Esophagus muscularis mucosa (tissue), 4 donors: Measurements from ENCODE around the gene CHMP6. TPM values are rescaled to one million over a fixed set of nuclear protein-coding genes. Genes with fewer than 3 reads are reported as not detected.

Experiments
- DNase-seq: peaks from one replicate; pipeline ENCODE4 v3.0.0-alpha.2; 2017; ENCODE audit errors: extremely low spot score
- H3K27ac ChIP-seq, 4 donors: fragments of 200-600 bp; sonication (generic); replicated peaks in 1 of 4; 1 replicate in 3 of 4; 2 replicates in 1 of 4; pipeline ENCODE4 v1.5.1; 2016 to 2019; ENCODE audit warnings: mild to moderate bottlenecking in 1 of 4
- H3K27me3 ChIP-seq, 4 donors: fragments of 200-600 bp; sonication (generic); one replicate each; pipeline versions ENCODE4 v1.5.1 to v1.6.0; 2016 to 2019
- H3K36me3 ChIP-seq, 4 donors: fragments of 200-600 bp; sonication (generic); one replicate each; pipeline ENCODE4 v1.5.1; 2016 to 2019
- H3K4me1 ChIP-seq, 4 donors: fragments of 200-600 bp; sonication (generic); one replicate each; pipeline ENCODE4 v1.5.1; 2016 to 2019
- H3K4me3 ChIP-seq, 4 donors: fragments of 200-600 bp; sonication (generic); 1 replicate in 2 of 4; 2 replicates in 2 of 4; pipeline ENCODE4 v1.5.1; 2016 to 2019; ENCODE audit warnings: mild to moderate bottlenecking in 4 of 4, moderate library complexity in 1 of 4
- H3K9me3 ChIP-seq, 4 donors: fragments of 200-600 bp; sonication (generic); 1 replicate in 3 of 4; 2 replicates in 1 of 4; pipeline ENCODE4 v1.5.1; 2016 to 2019
- EP300 ChIP-seq: sonication (generic); formaldehyde crosslinking; IDR thresholded peaks from one replicate; pipeline ENCODE4 v1.6.1; 2017; ENCODE audit warnings: antibody characterized with exemption
- POLR2A ChIP-seq: fragments of 450-650 bp; IDR thresholded peaks from one replicate; pipeline ENCODE4 v1.6.1; 2017; ENCODE audit warnings: antibody characterized with exemption, moderate library complexity, mild to moderate bottlenecking, low read depth
- POLR2AphosphoS5 ChIP-seq, 2 donors: sonication (generic); formaldehyde crosslinking; IDR thresholded peaks; one replicate each; pipeline ENCODE4 v1.6.1; 2017; ENCODE audit warnings: antibody characterized with exemption in 2 of 2
- whole genome bisulfite sequencing: methylation state at CpG from one replicate; pipeline ENCODE4 v1.1.5; 2018; 5-methylcytosine and 5-hydroxymethylcytosine counted together
- intact Hi-C: fragments of 100-400 bp; cut with DNase I; formaldehyde crosslinking; loops from one replicate; pipeline ENCODE4 v1.15.1; 2023
- total RNA-seq, 4 donors: library from RNA; depleted of rRNA; stranded (reverse); fragments of >200 nt; gene quantifications; one replicate each; pipeline versions ENCODE4 v1.1.0 to v1.2.1, GENCODE V29; 2016
- TF ChIP-seq, protein P1 (sequence below), 3 experiments: fragments of 200-600 bp in 2 of 3; fragments of 450-650 bp in 1 of 3; sonication (generic) in 2 of 3; IDR thresholded peaks; one replicate each; pipeline ENCODE4 v1.5.1; 2017 to 2019; ENCODE audit warnings: antibody characterized with exemption in 3 of 3, mild to moderate bottlenecking in 2 of 3, moderate library complexity in 1 of 3

The CHMP6 gene
- total RNA-seq, 4 donors from 2014 or later: 17.6 to 29.2 (median 25.8) TPM

DNA sequence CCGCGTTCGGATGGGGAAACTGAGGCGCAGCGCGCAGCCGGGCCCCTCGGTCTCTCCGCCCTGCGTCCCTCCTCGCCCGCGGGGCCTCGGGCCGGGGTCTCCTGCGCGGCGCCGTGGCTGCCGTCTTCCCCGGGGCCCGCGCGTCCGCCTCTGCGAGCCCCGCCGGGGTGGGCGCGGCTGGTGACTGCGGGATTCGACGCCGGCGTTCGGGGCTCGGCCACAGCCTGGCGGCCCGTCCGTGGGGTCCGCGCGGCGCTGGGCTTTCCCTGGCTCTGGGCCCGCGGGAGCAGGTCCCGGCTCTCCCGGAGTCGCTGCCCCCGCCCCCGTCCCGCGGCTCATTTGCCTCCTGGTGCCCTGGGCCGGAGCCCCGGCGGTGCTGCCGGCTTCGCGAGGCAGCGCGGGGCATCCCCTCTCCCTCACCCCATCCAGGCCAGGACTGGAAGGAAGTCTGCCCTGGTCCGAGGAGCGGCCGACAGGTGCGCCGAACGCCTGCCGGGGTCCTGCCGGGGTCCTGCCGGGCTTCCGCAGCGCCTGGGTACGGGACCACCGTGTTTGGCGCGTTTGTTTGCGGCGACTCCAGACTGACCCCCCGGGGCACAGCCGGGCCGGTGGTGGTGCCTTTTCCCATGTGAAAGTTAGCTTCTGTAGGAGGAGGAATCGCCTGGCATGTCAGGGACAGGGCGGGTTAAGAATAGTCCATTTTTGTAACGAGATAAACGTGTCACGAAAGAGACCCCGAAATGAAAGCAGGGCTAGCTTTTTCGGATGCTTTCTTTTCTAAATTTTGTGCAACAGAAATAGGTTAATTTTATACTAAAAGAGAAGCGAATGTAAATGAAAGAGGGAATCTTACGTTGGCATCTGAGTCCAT, 671 bp downstream of the CHMP6 start:
- peaks cover 25 to 36% (median 30%) of the 10 kb centered on the region in 4 donors for H3K36me3 ChIP-seq
- H3K9me3 ChIP-seq: no peaks in the 10 kb centered on the region
- no peak for DNase-seq
- WGBS: 9% methylated on average over 13 of the region's 90 CpGs
- H3K27me3 ChIP-seq: no peaks in the 10 kb centered on the region
- no peak for TF ChIP-seq POLR2AphosphoS5 (IDR thresholded peaks at IDR 0.05)
- TF ChIP-seq POLR2A: no peak
- TF ChIP-seq, protein P1, sequence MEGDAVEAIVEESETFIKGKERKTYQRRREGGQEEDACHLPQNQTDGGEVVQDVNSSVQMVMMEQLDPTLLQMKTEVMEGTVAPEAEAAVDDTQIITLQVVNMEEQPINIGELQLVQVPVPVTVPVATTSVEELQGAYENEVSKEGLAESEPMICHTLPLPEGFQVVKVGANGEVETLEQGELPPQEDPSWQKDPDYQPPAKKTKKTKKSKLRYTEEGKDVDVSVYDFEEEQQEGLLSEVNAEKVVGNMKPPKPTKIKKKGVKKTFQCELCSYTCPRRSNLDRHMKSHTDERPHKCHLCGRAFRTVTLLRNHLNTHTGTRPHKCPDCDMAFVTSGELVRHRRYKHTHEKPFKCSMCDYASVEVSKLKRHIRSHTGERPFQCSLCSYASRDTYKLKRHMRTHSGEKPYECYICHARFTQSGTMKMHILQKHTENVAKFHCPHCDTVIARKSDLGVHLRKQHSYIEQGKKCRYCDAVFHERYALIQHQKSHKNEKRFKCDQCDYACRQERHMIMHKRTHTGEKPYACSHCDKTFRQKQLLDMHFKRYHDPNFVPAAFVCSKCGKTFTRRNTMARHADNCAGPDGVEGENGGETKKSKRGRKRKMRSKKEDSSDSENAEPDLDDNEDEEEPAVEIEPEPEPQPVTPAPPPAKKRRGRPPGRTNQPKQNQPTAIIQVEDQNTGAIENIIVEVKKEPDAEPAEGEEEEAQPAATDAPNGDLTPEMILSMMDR (IDR thresholded peaks at IDR 0.05): no peak
- TF ChIP-seq EP300: no peak
- H3K4me1 ChIP-seq: peaks cover 31 to 59% (median 54%) of the 10 kb centered on the region in 4 donors
- intact Hi-C loops: no loop called here
- peak overlapping the region; percentile 52 to 76 (median 74) for H3K27ac ChIP-seq
- peak overlapping the region; percentile 94 to 100 (median 98) for H3K4me3 ChIP-seq

DNA sequence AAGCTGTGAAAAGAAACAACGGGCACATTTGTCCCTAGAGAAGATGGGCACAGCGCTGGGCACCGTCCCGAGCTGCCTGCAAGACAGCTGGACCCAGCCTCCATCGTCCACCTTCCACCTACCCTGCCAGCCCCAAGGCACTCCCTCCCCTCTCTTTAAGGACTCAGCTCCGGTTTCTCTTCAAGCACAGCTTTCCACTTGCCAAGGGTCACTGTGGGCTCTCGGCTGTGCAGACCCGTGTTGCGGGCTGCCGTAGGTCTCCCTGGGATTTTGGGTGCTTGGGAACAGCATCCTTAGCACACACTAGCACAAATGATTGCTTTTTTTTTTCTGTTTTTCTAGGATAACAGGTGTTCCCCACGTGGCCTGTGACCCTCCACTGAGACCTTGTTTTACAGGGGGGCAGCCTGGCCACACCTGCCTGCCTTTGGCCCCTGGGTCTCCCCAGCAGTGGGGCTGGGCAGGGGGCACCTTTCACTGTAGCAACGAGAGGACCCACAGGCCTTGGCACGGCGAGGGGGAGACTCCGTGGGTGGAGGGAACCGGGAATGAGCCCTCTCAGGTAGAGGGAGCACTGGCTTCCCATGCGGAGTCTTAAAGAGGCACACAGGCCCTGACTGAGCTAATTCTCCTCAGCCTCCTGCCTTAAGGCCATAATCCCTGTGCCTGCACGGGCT, 1.4 kb downstream of the CHMP6 start:
- TF ChIP-seq, protein P1 (IDR thresholded peaks at IDR 0.05): no peak
- TF ChIP-seq POLR2AphosphoS5 (IDR thresholded peaks at IDR 0.05): no peak
- TF ChIP-seq POLR2A: no peak
- TF ChIP-seq EP300: no peak
- Histone ChIP-seq H3K4me1 (peaks cover 31 to 51% (median 47%) of the 10 kb centered on the region in 4 donors), H3K4me3 (peak overlapping the region; percentile 94 to 100 (median 98)), H3K27ac (no peak overlapping the region), H3K36me3 (peaks cover 33 to 44% (median 38%) of the 10 kb centered on the region in 4 donors), H3K27me3 (no peaks in the 10 kb centered on the region), H3K9me3 (no peaks in the 10 kb centered on the region)
- no peak for DNase-seq
- 39% methylated on average over 13 of the region's 18 CpGs for WGBS
- intact Hi-C loops: no loop called here

DNA sequence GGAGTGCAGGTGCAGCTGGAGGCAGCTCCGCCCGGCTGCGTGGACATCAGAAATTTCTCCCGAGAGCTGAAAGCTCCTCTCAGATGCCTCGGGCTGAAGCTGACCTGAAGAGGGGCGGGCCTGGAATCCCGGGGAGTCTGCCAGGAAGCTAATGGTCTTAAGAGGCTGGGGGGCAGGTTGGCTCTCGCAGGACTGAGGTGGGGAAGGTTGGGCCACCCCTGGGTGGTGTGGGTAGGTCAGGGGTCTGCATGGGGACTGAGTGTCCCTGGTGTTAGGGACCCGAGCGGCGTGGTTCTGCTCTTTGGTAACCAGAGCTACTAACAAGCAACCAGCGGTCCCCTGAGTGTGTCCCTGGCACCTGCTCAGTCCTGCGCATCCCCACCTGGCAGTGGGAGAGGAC, 3.5 kb downstream of the CHMP6 start:
- H3K27ac ChIP-seq: no peak overlapping the region
- no peaks in the 10 kb centered on the region for H3K9me3 ChIP-seq
- 89% methylated on average over 9 of the region's 13 CpGs for WGBS
- TF ChIP-seq, protein P1 (IDR thresholded peaks at IDR 0.05): no peak
- TF ChIP-seq POLR2AphosphoS5 (IDR thresholded peaks at IDR 0.05) (no peak), POLR2A (no peak), EP300 (no peak)
- peaks cover 20 to 34% (median 33%) of the 10 kb centered on the region in 4 donors for H3K4me1 ChIP-seq
- no peak overlapping the region for H3K4me3 ChIP-seq
- intact Hi-C loops: no loop called here
- peaks cover 52 to 64% (median 57%) of the 10 kb centered on the region in 4 donors for H3K36me3 ChIP-seq
- no peak for DNase-seq
- no peaks in the 10 kb centered on the region for H3K27me3 ChIP-seq

DNA sequence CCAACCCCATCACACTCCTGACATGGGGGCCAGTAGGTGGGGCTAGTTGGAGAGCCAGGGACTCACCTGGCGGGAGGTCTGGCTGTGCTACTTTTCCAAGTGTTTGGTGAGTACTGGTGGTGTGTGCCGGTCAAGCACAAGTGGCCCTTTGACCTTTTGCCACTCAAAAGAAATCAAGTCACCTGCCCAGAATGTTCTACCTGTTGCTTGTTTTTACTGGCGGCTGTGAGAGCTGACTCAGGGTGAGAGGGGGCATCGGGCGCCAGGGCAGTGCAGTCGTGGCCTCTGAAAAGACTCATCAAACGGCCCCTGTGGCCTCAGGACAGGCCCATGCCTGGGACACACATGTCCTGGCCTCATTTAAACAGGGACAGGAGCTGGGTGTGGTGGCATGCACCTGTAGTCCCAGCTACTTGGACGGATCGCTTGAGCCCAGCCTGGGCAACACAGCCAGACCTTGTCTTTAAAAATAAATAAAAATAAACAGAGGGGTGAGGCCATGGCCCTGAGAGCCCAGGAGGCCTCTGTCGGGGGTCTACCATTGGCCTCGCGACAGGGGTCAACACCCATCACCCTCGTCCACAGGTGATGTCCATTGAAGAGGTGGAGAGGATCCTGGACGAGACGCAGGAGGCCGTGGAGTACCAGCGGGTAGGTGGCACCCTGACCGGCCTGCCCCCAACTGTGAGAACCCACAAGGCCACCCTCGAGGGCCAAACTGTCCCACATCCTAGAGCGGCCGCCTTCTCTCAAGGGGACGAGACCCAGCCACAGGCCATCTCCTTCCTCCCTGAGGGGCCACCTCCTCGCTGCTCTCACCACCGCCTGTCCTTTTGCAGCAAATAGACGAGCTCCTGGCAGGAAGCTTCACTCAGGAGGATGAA, 5.0 kb downstream of the CHMP6 start:
- 93% methylated on average over 23 of the region's 25 CpGs for WGBS
- no peak overlapping the region for H3K4me3 ChIP-seq
- intact Hi-C loops: no loop called here
- no peak overlapping the region for H3K27ac ChIP-seq
- peaks cover 14 to 35% (median 27%) of the 10 kb centered on the region in 4 donors for H3K4me1 ChIP-seq
- TF ChIP-seq POLR2A: no peak
- no peak for TF ChIP-seq EP300
- TF ChIP-seq, protein P1 (IDR thresholded peaks at IDR 0.05): no peak
- no peak for TF ChIP-seq POLR2AphosphoS5 (IDR thresholded peaks at IDR 0.05)
- H3K36me3 ChIP-seq: peaks cover 54 to 69% (median 60%) of the 10 kb centered on the region in 4 donors
- H3K9me3 ChIP-seq: no peaks in the 10 kb centered on the region
- no peak for DNase-seq
- no peaks in the 10 kb centered on the region for H3K27me3 ChIP-seq
